A204.1 (cell line): Measurements from ENCODE around the gene CISH.

Experiments
- FAIRE-seq: peaks from 2 replicates; lab custom pipeline; 2012; peaks lifted over from hg19 to GRCh38; lab: Jason Lieb, UNC

The CISH gene

GRCh38 chr3:50611464-50612233 lies at the start of gene CISH:
Gene CISH (minus strand): TSS chr3:50611774. CDS start chr3:50611650, 124 bp downstream.
- peak; percentile 93 for FAIRE-seq

DNA sequence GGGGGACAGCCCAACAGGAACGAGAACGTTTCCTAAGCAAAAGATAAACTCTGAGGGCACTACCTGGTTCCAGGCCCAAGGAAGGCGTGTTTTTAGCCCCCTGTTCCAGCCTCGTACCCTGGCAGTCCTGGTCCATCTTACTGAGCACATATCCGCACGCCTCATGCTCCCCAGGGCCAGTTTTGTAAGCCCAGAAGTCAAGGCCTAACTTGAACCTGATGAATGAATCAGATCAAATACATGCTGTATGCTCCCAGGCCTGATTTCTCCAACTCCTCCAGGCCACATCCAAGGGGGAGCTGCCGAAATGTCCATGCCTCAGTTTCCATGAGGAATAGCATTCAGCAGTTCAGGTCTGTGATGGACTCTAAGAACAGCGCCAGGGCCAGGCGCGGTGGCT lies 48.8 kb upstream of the CISH start:
- FAIRE-seq: no peak

DNA sequence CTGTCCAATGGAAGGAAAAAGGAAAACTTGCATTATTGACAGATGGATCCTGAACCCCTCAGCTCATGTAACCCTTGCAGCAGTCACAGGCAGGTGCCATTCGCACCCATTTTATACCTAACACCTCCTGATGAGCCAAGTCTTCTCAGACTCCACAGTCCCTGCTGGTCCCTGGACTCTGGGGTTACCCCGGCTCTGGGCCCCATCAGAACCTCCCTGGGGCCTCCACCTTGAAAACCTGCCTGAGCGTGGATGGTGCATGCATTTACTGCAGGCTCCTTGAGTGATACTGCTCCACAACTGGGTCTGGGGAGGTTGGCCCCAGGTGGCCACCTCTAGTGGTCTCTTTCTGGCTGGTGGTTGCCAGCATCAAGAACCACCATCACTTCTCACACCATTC lies 47.3 kb upstream of the CISH start:
- no peak for FAIRE-seq

DNA sequence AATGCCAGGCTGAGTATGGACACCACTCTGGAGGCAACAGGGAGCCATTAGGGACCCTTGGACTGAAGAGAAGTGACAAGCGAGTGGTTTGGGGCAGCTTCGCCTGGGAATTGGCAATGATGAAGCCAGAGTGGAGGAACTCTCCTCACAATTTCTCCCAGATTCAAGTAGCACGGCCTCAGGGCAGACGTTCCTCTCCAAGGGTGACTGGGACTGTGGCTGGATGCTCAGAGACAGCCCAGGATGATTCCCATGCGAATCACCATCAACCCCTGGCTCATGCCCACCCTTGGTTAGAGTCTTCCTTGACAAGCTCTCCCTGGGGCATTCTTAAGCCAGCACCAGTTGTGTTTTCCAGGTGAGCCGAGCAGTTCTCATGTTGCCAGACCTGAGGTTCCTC lies 46.8 kb upstream of the CISH start:
- FAIRE-seq: no peak

DNA sequence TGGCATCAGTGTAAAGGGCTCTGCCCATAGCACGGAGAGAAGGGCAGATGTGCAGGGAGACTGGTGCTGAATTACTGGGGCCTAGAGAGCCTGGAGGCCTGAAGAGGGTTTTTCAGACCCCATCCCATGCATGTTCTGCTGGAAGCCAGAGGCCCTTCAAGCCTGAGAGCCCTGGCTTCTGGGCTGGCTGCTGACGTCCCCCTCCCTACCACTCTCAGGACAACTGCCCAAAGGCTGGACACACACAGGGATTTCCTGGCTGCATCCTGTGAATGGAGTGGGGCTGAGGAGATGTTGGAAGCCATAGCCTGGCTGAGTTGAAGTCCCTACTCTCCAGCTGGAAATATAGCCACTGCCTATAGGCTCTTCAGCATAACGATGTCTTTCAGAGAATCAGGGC lies 46.2 kb upstream of the CISH start:
- FAIRE-seq: no peak

GRCh38 chr3:50657407-50657806 lies 45.8 kb upstream of the CISH start:
- no peak for FAIRE-seq

DNA sequence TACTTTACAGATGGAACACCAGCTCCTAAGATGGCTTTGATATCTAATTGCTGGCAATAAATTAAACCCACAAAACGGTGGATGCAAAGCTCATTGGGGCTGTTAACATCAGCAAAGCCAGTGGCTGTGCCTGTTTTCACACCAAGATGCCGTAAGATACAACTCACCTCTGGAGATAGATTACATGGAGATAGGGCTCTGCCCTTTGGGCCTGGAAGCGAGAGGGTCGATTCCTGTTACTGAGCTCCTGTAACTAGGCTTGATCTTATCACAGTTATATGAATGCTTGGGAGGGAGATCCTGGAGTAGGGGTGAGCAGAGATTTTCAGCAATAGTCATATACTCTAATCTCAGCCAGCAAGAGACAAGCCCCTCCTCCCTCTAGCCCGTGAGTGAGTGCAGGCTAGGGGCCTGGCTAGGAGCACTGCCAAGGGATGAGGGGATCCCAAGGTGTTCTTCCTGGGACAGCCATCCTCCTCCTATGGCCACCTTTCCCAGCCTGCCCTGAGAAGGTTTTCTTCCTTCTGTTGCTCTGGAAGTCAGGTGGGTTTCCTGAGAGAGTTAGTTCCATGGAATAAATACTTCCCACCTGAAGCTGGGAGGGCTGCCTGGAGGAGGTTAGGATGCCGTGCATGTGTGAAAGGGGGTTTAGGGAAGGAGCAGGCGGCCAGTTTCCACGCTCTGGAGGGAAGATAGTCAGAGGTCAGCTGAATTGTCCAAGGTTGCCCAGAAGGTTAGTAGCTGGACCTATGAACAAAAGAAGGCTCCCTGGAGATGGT lies 45.0 kb upstream of the CISH start:
- FAIRE-seq: no peak

DNA sequence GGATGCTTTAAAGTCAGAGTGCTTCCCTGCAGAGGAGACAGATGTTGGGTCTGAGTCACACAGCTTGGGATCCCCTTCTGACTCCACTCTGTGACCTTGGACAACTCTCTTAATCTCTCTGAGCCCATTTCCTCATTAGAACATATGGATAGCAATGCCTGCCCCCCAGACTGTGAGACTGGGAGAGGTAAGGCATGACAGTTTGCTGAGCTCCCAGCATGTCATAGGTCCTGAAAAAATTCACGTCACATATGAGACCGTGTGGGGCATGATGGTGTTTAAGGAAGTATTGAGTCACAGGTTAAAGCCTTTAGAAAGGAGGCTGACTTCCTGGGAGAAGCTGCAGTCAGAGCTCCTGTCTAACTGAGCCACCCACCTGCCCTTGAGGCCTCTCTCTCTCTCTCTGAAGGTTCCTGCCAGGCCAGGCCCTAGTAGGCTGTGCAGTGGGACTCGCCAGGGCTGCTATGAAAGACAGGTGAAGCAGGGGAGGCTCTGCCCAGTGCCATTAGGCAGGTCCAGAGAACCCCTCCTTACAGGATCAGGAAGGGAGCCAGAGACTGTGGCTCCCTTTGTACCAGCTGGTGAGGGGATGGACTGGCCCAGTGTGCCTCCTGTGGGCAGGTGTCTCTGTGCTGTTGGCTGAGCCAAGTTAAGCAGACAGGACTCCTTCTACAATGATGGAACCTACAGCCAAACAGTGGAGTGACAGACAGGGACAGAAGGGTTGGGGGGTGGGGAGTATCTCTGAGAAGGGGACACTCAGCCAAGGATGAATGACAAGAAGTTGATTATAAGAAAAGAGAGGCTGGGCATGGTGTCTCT lies 43.6 kb upstream of the CISH start:
- FAIRE-seq: no peak

GRCh38 chr3:50653937-50654595 lies 42.5 kb upstream of the CISH start:
- no peak for FAIRE-seq

DNA sequence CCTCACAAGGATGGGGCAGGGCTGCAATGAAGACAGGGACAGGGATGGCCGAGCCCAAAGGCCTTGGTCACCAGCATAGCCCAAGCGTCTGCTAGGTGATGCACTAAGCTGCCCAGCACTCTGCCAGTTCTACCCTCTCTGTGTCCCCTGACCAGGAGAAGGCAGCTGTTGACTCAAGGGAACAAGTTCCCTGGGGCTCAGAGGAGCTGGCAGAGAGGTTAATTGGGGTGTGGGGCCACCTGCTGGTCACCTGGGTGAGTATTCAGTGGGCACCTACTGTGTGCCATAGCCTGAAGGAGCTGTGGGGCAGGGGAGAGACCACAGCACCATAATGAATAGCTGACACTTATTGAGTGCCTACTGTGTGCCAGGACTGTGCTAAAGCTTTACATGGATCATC lies 41.1 kb upstream of the CISH start:
- no peak for FAIRE-seq

- no peak for FAIRE-seq
Observed at GRCh38 chr3:50651920-50652529, 40.5 kb upstream of the CISH start.

GRCh38 chr3:50651445-50651844 lies 39.9 kb upstream of the CISH start:
- FAIRE-seq: no peak

DNA sequence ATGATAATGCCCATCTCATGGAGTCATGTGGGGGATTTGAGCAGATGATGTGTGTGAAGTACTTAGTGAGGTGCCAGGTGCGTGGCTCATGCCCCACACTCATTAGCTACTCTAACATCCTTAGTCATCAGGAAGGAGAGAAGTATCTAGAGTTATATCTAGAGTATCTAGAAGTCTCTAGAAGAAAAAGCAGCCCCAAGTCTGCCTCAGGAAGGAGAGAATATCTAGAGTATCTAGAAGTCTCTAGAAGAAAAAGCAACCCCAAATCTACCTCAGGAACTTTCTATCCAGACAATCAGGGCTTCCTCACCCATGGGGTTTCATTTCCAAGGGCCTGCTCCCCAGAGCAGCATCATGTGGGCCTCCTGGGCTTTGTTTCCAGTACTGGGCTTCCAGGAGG lies 38.4 kb upstream of the CISH start:
- FAIRE-seq: no peak

DNA sequence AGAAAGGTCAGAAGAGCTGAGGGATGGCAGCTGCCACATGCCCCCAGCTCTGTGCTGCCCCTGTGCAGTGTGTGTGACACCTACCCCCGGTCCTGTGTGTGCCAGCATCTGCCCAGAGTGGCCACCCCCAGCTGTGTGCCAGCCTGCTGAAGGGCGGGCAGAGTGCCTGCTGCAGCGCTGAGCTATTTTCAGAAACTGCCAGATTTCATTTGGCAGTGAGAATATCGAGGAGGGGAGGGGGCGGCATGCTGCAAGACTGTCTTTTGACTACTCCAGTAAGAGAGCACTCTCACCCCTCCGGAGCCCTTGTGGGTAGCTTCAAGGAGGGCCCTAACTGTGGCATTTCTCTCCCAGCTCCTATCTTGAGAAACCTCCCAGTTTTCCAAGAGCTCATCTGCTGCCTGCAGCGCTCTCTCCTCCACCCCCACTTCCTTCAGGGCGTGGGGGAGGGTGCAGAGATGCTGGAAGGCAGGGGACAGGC lies 37.9 kb upstream of the CISH start:
- FAIRE-seq: no peak

DNA sequence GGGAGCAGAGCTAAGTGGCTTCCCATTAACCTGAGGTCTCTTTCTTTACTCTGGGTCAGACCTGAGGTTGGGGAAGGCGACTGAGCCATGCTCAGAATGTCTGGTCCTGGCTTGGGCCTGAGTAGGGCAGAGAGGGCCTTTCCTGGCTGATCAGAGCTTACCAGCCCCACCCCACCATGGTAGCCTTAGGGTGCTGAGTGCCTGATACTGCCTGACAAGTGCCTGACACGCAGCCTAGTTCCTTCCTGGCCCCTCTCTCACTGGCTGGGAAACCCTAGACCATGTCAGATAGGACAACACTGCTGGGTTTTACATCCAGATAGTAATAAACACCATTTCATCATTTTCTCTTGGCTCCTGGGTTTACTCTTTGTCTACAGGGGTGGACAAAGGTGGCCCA lies 37.4 kb upstream of the CISH start:
- no peak for FAIRE-seq

GRCh38 chr3:50648313-50648712 lies 36.7 kb upstream of the CISH start:
- no peak for FAIRE-seq

DNA sequence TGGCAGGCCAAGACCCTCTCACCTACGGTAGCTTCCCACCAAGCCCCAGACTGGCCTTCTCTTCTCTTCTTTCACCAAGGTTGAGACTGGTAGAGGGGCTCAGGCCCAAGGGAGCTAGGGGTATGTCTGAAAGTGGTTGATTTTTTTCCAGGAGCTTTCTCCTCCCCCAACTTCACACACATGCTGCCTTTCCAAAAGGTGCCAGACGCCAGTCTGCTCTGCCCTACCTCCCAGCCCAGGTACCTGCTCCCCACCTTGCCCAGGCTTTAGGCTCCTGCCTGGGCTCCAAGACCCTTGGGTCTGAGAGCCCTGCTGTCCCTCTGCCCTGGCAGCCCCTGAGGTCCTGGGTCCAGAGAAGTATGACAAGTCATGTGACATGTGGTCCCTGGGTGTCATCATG lies 33.8 kb upstream of the CISH start:
- FAIRE-seq: no peak

GRCh38 chr3:50644561-50644960 lies 33.0 kb upstream of the CISH start:
- FAIRE-seq: no peak

- FAIRE-seq: no peak
Observed at GRCh38 chr3:50642382-50642781, 30.8 kb upstream of the CISH start.

DNA sequence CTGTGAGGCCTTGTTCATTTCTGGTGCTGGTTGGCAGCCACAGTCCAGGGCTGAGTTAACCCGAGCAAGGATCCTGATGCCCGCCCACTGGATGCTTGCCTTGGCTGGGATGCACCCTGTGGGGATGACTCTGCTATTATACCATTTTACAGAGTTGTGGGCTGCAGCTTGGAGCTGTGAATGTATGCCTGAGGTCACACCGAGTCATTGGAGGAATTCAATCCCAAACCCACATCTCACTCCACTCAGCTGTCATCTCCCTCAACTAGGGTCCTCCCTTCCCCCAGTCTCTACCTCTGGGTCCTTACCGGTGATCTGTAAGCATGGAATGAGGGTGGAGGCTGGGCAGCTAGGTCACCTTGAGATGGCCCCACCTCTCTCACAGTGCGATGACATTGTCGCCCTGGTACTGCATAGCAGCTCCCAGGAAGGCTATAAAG lies 27.5 kb upstream of the CISH start:
- FAIRE-seq: no peak

- no peak for FAIRE-seq
Observed at GRCh38 chr3:50637945-50638344, 26.4 kb upstream of the CISH start.

- no peak for FAIRE-seq
Observed at GRCh38 chr3:50637011-50637410, 25.4 kb upstream of the CISH start.
